Measurements from ENCODE around the gene PMEPA1.
A peak's percentile ranks its signal among the peaks of the same experiment; 100 is the strongest.

PMEPA1 gene

DNA sequence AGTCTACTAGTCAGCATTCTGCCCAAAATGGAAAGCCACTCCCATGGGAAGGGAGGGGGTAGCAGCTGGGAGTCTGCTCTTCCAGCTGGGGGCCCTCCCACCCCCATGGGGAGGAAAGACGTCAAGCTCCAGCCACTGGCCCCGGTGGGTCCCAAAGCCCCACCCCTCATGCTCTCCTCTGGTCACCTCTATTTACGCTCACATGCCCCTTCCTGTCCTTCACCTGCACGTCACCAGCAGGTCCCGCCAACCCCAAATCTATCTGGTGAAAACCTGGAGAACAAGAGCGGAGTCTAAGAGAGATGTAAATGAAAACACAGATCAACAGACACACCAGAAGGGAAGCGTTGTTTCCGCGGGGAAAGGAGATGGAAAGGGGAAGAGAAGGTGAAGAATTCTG lies 59.5 kb downstream of the PMEPA1 start:
- Mint-ChIP-seq H3K36me3 (ENCODE audit: low read depth) (peaks cover 15% of the 10 kb centered on the region), H3K4me1 (peaks cover 53% of the 10 kb centered on the region), H3K27ac (no peak overlapping the region), H3K27me3 (ENCODE audit: low read depth, poor library complexity) (peaks cover 17% of the 10 kb centered on the region), H3K4me3 (peak overlapping the region; percentile 19), H3K9me3 (peaks cover 9% of the 10 kb centered on the region)
- TF ChIP-seq, protein P1, sequence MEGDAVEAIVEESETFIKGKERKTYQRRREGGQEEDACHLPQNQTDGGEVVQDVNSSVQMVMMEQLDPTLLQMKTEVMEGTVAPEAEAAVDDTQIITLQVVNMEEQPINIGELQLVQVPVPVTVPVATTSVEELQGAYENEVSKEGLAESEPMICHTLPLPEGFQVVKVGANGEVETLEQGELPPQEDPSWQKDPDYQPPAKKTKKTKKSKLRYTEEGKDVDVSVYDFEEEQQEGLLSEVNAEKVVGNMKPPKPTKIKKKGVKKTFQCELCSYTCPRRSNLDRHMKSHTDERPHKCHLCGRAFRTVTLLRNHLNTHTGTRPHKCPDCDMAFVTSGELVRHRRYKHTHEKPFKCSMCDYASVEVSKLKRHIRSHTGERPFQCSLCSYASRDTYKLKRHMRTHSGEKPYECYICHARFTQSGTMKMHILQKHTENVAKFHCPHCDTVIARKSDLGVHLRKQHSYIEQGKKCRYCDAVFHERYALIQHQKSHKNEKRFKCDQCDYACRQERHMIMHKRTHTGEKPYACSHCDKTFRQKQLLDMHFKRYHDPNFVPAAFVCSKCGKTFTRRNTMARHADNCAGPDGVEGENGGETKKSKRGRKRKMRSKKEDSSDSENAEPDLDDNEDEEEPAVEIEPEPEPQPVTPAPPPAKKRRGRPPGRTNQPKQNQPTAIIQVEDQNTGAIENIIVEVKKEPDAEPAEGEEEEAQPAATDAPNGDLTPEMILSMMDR (IDR thresholded peaks at IDR 0.05): no peak
- no peak for DNase-seq

DNA sequence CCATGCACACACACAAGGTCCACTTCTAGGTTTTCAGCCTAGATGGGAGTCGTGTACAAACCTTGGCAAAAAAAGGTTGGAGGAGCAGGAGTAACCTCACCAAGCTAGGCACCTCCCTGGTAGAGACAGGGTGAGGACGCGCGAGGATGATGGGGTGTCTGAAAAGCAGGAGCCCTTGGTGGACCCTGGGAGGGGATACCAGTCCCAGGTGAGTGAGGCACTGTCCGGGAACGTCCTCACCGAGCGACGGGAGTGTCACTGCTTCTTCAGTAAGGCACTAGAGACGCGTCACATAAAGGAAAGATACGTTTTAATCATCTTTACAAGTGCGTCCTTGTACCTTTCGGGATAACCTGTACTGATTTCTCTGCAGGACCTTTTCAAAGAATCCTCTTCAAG lies 60.2 kb downstream of the PMEPA1 start:
- Mint-ChIP-seq H3K4me1 (peaks cover 50% of the 10 kb centered on the region), H3K4me3 (no peak overlapping the region), H3K27ac (no peak overlapping the region), H3K9me3 (peaks cover 16% of the 10 kb centered on the region), H3K27me3 (ENCODE audit: low read depth, poor library complexity) (peaks cover 20% of the 10 kb centered on the region), H3K36me3 (ENCODE audit: low read depth) (peaks cover 19% of the 10 kb centered on the region)
- TF ChIP-seq, protein P1 (IDR thresholded peaks at IDR 0.05): no peak
- no peak for DNase-seq

DNA sequence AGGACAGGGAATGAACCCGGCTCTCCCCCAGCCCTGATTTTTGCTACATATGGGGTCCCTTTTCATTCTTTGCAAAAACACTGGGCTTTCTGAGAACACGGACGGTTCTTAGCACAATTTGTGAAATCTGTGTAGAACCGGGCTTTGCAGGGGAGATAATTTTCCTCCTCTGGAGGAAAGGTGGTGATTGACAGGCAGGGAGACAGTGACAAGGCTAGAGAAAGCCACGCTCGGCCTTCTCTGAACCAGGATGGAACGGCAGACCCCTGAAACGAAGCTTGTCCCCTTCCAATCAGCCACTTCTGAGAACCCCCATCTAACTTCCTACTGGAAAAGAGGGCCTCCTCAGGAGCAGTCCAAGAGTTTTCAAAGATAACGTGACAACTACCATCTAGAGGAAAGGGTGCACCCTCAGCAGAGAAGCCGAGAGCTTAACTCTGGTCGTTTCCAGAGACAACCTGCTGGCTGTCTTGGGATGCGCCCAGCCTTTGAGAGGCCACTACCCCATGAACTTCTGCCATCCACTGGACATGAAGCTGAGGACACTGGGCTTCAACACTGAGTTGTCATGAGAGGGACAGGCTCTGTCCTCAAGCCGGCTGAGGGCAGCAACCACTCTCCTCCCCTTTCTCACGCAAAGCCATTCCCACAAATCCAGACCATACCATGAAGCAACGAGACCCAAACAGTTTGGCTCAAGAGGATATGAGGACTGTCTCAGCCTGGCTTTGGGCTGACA lies 60.8 kb downstream of the PMEPA1 start:
- Mint-ChIP-seq H3K27me3 (ENCODE audit: low read depth, poor library complexity) (peaks cover 22% of the 10 kb centered on the region), H3K4me1 (peaks cover 50% of the 10 kb centered on the region), H3K4me3 (no peak overlapping the region), H3K9me3 (peaks cover 20% of the 10 kb centered on the region), H3K36me3 (ENCODE audit: low read depth) (peaks cover 23% of the 10 kb centered on the region), H3K27ac (no peak overlapping the region)
- TF ChIP-seq, protein P1 (IDR thresholded peaks at IDR 0.05): no peak
- DNase-seq: no peak

DNA sequence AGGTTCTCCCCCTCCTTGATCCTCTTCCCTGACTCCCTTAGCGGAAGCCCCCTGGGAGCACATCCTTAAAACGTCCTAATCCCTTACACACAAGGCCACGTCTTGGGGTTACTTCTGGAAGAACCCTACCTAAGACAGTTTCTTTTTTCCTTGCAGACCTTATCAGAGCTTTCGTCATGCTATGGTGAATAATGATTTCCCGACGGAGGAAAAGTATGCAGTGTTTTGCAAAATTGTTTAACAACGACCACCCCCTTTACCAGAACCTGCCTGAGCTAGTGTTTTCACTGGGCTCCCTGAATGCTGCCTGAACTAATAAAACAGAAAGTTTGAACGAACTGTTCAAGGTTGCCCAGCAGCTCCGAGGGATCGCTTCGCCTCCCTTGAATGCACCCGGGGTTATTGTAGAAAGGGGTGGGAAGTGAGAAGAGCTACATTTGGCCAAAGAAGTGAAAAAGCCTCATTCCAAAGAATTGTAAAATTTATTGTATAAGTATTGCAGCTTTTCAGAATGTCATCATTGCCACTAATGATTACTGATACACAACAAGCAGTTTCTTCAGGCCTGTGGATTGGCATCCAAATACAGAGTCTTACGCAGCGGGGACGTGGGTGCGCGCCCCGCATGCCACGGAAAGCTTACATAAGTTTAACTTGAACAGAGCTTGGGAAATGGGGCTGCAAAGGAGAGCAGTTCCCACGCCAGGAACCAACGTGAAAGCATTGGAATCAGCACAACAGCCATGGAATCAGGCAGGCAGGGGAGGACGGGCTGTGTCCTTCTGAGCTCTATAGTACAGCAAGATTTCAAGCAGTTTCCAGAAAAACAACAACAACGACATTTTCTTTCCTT lies 61.7 kb downstream of the PMEPA1 start:
- Mint-ChIP-seq H3K4me1 (peaks cover 43% of the 10 kb centered on the region), H3K27ac (no peak overlapping the region)

DNA sequence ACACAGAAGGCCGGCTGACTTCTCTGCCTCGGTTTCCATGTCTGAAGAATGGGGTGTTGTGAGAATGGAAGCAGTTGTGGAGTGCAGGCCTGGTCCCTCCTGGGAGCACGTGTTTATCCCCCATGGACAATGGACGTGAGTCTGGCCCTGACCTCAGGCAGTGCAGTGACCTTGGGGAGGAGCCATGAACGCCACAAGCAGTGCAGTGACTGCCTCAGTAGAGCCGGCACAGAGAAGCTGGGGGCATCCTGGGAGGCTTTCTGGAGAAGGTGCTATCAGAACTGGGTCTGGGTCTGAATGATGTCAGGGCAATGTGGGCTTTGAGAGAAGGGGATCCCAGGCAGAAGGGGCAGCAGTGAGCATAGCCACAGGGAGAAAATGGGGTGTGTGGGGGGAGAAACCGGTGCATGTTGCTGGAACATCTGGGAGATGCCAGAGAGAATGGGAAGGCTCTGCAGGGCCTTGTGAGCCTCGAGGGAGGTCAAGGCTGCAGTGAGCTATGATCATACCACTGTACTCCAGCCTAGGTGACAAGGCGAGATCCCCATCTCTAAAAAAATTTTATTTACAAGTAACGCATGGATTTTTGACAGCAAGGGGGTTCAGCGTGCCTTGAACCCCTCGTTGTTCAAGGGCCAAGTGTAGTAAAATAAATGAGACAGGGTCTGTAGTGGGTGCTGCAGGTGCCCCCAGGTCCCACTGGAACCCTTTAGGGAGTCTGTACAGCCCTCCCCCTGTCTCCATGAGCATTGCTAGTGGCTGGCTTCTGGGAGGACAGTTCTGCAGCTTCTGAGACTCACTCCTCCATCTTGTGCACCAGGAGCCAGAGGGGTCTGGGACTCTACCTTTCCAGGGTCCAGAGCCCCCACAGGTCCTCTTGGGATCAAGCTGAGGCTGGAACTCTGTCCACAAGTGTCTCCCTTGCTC lies 62.5 kb downstream of the PMEPA1 start:
- peaks cover 22% of the 10 kb centered on the region for H3K27me3 Mint-ChIP-seq (ENCODE audit: low read depth, poor library complexity)
- no peak overlapping the region for H3K27ac Mint-ChIP-seq
- peaks cover 40% of the 10 kb centered on the region for H3K4me1 Mint-ChIP-seq
- no peak for DNase-seq
- no peak overlapping the region for H3K4me3 Mint-ChIP-seq
- TF ChIP-seq, protein P1 (IDR thresholded peaks at IDR 0.05): no peak
- H3K36me3 Mint-ChIP-seq (ENCODE audit: low read depth): peaks cover 23% of the 10 kb centered on the region
- peaks cover 36% of the 10 kb centered on the region for H3K9me3 Mint-ChIP-seq

More for the DNA sequence above, 61.7 kb downstream of the PMEPA1 start:
- TF ChIP-seq, protein P1 (IDR thresholded peaks at IDR 0.05): no peak
- no peak for DNase-seq
- H3K36me3 Mint-ChIP-seq (ENCODE audit: low read depth): peaks cover 23% of the 10 kb centered on the region
- peaks cover 29% of the 10 kb centered on the region for H3K9me3 Mint-ChIP-seq
- H3K27me3 Mint-ChIP-seq (ENCODE audit: low read depth, poor library complexity): peaks cover 22% of the 10 kb centered on the region
- no peak overlapping the region for H3K4me3 Mint-ChIP-seq
